NCI-H1105 treated with DMSO at 0.1 percent for 48 hours (cell line): Measurements from ENCODE around the gene GNRH2.
"Not testable (repeated sequence)": the region's sequence is repeated elsewhere in the genome, so short reads cannot be mapped to it uniquely, and the experiment has no call there.

Source experiments
- DNase-seq: peaks from one replicate; lab custom pipeline; 2025; lab: John Stamatoyannopoulos, UW

Gene GNRH2

DNA sequence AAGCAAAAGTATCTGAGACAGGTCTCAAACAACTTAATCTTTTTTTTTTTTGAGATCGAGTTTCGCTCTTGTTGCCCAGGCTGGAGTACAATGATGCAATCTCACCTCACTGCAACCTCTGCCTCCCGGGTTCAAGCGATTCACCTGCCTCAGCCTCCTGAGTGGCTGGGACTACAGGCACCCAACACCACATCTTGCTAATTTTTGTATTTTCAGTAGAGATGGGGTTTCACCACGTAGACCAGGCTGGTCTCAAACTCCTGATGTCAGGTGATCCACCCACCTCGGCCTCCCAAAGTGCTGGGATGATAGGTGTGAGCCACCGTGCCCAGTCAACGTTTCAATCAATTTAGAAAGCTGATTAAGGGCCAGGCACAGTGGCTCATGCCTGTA, 29.8 kb downstream of the GNRH2 start:
- DNase-seq = not testable (repeated sequence)

DNA sequence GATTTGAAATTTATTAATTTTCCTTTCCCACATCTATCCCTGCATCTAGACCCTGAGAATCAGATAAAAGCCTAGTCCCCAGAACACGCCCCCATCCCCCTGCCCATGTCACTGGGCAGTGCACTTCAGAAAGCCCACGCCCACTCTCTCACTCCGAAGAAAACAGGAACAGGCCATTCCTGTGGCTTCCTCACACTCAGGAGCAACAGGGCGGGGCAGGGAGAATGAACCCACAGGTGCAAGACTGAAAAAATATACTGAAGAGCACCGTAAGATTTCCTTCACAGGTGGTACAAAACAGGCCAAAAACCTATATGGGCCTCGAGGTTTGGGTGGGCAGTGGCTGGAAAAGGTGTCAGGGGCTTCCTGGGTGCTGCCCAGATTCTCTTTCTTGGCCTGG, 31.4 kb downstream of the GNRH2 start:
- no peak for DNase-seq

GRCh38 chr20:3075315-3075714, 31.9 kb downstream of the GNRH2 start:
- DNase-seq = not testable (repeated sequence)

- no peak for DNase-seq
Measured at GRCh38 chr20:3077618-3078134, 34.3 kb downstream of the GNRH2 start.

GRCh38 chr20:3080939-3081388, 37.5 kb downstream of the GNRH2 start:
- no peak for DNase-seq

DNA sequence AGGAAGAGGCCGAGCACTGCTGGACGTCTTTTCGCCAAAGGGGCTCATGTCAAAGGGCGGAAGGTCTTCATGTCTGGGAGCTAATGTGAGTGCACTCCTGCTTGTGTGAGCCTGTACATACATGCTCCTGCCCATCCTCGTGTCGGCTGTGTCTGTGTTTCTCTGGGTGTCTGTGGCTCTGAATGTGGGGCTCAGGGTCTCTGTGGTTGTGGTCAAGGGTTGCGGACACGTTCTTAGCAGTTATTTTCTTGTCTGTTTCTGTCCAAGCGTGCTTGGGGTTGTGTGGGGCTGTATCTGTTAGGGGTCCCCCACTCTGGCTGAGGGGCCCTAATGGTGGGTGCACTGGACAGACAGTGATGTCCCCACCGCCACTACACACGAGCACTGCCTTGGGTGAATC, 38.2 kb downstream of the GNRH2 start:
- no peak for DNase-seq

- DNase-seq = no peak
Measured at GRCh38 chr20:3082306-3082951, 39.0 kb downstream of the GNRH2 start.

- no peak for DNase-seq
Measured at GRCh38 chr20:3082955-3083952, 39.8 kb downstream of the GNRH2 start.

- DNase-seq = no peak
Measured at GRCh38 chr20:3084283-3084985, 41.0 kb downstream of the GNRH2 start, which contains the start of gene AVP. TSS of gene AVP (minus strand) at chr20:3084724. CDS start at chr20:3084674, 50 bp downstream.

DNA sequence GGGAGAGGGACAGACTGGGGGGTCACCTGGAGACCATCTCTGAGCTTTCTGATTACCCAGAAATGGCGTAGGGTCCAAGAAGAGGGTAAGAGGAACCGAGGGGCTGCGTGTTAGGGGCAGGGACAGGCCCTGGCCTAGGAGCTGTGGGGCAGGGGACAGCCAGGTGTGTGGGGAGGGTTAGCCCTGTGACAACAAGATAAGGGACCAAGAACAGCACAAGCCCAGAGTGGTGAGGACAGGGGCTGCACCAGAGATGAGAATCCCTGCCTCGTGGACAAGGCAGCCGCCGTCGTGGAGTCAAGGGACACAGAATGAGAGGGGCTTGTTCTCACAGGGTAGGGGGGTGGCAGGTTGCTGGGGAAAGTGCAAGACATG, 41.6 kb downstream of the GNRH2 start:
- DNase-seq = no peak

- DNase-seq = no peak
Measured at GRCh38 chr20:3085571-3086072, 42.2 kb downstream of the GNRH2 start.

DNA sequence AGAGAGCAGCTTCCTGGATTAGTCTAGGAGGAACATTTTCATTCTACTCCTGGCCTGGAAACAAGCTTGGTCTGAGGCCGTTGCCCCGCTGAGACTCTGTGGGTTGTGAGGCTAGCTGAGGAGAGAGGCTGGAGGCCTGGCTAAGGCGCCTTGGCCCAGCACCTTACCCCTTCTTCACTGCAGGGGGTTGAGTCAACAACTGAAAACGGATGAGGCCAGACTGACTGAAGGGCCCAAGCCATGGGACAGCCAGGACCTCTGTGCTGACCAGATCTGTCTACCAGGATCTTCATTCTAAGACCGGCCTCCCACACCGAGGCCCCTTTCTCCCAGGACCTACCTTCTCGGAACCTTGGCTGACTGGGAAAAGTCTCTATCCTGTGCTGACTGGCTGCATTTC, 44.6 kb downstream of the GNRH2 start:
- DNase-seq = no peak

DNA sequence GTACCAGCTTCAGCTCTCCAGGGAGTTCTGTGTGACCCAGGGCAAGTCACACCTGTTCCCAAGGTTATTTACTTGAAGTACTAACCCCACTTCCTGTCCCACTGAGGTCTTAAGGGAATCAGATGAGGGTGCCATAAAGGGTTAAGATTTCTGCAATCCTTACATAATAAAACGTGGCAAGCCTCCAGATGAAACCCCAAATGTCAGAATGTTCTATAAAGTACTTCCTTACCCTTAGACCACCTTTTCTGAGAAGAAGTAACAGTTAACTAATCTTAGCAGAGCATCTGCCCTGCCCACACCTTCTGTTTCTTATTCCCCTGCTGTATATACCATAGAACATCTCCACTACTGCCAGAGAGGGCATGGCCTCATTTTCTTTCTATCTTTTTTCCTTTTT, 47.1 kb downstream of the GNRH2 start:
- DNase-seq = no peak

DNA sequence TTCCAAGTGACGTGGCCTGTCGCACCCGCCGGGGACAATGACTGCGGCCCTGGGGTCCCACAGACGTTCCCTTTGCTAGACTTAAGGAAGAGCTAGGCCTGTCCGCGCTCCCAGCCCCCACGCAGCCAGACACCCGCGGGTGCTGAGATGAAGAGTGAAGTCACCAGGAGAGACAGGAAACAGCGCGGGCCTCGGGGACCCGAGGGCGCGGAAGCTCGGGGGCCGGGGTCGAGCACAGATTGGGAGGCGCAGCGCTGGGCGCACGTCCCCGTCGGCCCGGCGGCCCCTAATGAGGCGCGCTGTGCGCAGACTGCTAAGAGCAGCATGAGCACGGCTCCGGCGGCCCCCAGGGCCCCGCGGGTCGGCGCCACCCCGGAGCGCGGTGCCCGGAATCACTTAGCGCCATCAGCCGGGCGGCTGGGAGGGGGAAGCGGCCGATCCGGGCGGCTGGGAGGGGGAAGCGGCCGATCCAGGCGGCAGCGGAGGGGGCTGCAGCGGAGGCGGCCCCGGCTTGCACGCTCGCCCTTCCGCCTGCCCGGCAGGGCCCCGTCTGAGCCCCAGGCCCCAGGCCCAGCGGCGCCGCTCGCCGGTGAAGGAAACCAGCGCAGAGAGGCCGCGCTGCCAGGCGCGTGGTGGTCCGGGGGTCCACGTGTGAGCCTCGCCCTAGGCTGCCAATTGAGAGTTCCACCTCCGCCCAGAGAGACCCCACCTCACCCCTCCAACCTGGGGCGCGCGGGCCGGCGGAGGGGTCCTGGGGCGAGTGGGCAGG, 49.4 kb downstream of the GNRH2 start:
- no peak for DNase-seq

GRCh38 chr20:3093861-3094361, 50.5 kb downstream of the GNRH2 start:
- no peak for DNase-seq

DNA sequence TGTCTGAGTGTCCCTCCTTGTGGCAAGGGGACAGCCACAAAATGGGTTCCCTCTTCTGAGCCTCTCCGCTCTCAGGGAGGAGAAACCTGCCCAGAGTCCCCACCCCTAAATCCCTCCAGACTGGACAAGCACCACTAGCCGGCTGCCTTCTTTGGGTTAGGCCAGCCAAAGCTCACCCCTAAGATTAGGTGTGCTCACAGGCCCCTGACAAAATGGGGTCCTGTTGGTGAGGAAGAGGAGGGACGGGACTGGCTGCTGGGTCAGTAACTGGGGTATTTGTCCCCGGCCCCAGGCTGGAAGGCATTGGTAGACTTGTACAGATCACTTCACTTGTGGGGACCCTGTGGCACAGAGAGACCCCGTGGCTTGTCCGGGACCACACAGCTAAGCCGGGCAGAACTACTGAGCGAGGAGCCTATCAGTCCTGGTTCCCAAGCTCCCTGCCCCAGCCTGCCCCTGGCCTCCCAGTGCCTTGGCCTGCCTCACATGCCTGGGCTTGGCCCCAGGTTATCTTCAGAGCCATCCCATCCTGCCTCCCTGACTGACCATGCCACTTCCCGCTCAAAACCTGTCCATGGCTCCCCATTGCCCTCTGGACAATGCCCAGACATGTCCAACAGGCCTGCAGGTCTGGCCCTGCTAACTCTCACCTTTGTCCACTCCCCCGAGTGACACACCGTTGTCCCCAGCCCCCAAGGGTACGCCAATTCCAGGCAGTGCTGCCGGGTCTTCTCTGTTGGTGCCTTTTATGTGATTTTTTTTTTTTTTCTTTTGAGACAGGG, 51.6 kb downstream of the GNRH2 start:
- no peak for DNase-seq
